T-helper 1 cell treated with Interleukin-12 subunit alpha and Interleukin-12 subunit beta and Interleukin-4 antibody, amounts not matched to agents 30 ng/mL and 1 ng/mL, for 36 hours (primary cell): ENCODE measurements around the gene RPL37A. TPM values are rescaled to one million over a fixed set of nuclear protein-coding genes. Genes with fewer than 3 reads are reported as not detected.

Experiments used
- intact Hi-C: fragments of 100-400 bp; cut with micrococcal nuclease; formaldehyde crosslinking; loops from one replicate; pipeline ENCODE4 v1.15.1; 2024
- total RNA-seq: library from RNA; stranded (reverse); gene quantifications from 2 replicates; pipeline ENCODE4 v1.2.3, GENCODE V29; 2022

Gene RPL37A
- total RNA-seq, 1 donor from 2014 or later: 1,808 TPM

DNA sequence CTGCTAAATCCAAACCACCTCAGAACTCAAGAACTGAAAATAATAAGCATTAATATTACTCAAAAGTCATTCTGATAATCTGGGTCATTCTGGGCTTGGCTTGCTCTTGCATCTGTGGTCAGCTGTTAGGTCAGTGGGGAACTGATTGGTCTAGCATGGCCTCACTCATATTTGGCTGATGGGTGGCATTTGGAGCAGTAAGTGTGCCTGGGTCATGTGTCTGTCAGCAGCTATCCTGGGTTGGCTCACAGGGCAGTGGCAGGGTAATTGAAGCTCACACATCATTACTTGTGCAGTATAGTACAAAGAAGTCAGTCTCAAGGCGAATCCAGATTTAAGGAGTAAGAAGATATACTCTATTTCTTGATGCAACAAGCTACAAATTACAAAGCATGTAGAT lies 9.6 kb downstream of the RPL37A start:
- intact Hi-C loops: no loop called here

DNA sequence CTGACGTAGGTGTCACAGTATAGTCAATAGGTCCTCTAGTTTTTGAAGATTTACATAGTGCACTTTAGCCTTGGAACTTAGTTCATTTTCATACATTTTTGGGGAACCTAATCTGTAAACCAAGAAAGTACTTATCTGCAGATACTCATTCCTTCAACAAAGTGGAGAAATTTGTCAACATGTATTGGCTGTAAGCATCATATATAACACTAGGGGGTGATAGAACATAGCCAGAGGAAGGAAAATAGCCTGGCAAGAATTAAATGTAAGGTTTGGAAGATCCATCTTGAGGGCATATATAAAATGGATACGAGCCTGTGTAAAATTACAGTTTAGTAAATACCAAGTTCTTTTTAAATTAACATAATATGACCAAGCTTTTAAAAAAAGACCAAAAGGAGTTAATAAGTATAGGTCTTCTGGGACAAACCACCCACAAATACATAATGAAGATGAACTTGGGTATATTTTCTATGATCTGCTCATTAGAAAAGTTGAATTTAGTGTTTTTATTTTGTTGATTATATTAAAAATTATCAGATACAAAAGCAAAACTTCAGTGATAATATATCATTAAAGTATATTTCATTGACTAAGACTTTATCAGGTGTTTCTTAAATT lies 18.2 kb downstream of the RPL37A start:
- intact Hi-C loops: loop anchor here (1.0 kb wide), 1 partner anchor 19 kb away; the partner anchor contains the start of gene RPL37A

DNA sequence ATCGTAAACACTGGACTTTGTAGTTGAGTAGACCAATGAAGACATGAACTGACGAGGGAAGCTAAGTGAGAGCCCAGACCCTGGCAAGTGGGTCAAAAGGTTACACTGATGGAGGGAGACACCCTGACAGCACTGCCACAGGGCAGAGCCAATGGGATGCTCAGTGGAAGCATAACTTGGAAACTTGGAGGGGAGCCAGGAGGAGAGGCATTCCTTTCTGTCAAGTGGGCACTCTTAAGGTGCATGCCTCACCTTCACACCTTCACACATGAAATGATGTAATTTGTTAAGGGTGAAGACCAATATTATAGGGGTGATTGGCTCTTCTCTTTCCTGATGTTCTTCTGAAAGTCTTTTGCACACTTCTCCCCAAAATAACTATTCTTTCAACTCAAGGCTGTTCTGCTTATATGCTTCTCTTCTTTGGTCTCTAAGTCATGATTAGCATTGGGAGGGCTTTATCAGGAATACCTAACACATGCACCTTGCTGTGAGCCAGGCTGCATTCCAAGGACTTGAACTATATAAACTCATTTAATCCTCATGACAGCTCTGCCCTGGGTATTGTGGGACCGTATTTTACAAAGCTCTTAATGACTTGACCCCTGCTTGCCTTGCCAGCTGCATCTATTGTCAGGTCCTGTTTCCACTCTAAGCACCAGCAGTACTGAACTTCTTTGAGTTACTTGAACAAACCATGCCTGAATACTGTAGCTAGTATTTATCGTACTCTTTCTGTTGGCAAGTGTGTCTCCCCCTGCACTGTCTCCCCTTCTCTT lies 19.0 kb downstream of the RPL37A start:
- intact Hi-C loops: loop anchor here (2.0 kb wide), 1 partner anchor 993 kb away; no protein-coding TSS in a partner anchor

DNA sequence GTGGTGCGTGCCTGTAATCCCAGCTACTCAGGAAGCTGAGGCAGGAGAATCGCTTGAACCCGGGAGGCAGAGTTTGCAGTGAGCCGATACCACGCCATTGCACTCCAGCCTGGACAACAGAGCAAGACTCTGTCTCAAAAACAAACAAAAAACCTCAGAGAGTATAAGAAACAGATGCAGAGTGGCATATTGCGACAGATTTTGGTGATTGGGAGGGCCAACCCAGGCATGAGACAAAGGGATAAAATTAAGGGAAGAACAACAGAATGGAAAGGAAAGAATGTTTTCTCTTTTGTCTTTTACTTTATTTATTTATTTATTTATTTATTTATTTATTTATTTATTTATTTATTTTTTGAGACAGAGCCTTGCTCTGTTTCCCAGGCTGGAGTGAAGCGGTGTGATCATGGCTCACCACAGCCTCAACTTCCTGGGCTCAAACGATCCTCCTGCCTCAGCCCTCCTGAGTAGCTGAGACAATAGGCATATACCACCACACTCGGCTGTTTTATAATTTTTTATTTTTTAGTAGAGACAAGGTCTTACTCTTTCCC lies 20.0 kb downstream of the RPL37A start:
- intact Hi-C loops: loop anchor here (1.0 to 2.0 kb wide), 3 partner anchors 148 to 1195 kb away; no protein-coding TSS in a partner anchor

DNA sequence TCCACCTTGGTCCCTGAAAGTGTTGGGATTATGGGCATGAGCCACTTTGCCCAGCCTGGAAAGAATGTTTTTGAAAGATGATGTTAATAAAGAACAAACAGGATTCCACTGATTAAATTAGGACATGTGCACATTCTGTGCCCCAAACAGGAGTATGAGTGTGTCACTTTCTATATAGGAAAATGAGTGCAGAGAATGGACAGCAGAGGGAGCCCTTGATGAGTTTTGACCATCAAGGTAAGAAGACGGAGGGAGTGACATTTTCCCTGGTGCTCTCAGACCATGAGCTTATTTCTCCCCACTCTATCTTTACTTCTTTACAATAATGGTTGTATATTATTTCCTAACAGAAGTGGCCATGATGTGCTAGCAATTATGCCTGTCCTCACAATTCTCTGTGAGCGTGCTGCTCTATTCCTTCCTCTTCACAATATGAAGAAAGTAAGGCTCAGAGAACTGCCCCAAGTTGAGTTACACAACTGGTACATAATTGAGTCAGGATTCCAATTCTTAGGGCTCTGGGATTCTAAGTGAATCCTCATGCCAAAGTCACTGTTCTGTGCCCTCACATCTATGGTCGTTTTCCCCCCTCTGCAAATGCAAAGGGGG lies 20.6 kb downstream of the RPL37A start:
- intact Hi-C loops: loop anchor here (1.0 to 2.0 kb wide), 3 partner anchors 147 to 1194 kb away; no protein-coding TSS in a partner anchor

DNA sequence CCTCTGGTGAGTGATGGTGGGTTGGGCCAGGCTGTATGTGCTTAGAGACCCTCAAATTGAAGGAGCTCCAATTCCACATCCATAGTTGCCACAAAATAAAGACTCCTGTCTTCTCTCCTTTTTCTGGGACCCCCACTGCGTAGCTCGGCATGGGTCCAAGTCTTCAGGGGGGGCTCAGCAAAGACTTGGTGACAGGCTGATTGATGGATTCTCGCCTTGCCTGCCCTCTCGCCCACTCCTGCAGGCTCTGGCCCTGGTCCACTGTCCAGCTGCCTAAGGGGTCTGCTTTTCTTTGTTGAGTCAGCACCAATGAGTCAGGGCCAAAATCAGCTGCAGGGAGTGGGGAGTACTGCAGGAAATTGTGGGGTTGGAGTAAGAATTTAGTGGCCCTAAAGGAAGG lies 21.5 kb downstream of the RPL37A start:
- intact Hi-C loops: no loop called here

DNA sequence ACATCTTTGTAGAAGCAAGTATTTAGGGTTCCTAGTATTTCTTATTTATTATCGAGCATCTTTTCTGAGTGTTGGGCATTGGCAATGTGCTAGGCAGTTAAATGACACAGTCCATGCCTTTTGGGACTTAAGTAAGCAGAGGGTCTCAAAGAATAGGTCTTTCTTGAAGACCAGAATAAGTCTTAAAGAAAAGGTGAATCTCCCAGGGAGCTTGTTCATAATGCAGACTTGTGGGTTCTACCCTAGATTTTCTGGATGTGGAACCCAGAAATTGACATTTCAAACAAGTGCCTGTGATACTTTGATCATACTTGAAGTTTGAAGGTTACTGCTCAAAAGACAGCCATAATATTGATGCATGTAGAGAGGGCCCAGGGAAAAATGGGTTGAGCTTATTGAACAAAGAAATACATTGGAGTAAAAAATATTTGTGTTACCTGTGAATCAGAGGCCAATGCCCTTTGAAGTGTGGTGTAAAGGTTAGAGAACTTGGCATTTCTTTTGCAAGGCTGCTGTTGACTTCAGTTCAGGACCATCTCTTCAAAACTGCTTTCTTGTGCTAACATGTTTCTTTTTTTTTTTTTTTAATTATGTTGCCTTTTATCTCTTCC lies 24.4 kb downstream of the RPL37A start:
- intact Hi-C loops: no loop called here

DNA sequence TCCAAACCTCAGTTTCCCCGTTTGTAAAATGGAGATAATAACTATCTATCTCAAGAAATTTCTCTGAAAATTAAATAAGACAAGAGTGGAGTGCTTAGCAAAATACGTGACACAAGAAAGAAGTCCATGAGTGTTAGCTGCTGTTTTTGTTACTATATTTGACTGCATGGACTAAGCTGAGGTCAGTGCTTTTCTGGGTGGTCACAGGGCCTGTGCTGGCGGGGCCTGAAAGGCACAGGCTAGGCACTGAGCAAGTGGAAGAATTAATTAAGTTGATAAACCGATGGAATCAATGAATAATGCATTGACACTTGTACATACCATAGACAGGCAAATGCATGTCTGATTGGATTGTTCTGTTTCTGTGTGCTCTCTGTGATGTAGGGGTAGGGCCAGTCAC lies 27.3 kb downstream of the RPL37A start:
- intact Hi-C loops: no loop called here

DNA sequence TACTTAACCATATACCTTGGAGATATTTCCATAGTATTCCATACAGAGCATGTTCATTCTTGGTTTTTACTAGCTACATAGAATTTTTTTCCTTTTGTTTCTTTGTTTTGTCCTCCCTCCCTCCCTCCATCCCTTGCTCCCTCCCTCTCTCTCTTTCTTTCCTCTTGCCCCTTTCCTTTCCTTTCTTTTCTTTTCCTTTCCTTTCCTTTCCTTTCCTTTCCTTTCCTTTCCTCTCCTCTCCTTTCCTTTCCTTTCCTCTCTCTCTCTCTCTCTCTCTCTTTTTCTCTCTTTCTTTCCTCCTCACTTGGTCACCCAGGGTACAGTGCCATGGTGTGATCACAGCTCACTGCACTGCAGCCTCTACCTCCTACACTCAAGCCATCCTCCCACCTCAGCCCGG lies 28.3 kb downstream of the RPL37A start:
- intact Hi-C loops: no loop called here

DNA sequence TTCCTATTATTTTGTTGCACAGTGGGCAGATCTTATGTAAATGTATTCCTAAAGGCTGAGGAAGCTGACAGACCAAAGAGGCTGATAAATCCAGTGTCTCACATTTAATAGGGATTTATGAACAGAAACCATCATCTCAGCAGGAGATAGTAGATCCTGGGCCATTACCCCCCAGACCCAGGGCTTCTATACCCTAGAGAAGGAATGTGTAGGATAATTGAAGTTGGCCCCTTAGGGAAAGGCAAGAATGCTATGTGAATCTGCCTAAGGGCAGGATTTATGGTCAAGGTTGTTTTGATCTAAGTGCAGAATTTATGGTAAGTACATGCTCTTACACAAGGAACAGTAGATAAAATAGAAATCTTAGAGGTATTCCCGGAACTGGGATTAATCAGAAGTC lies 29.0 kb downstream of the RPL37A start:
- intact Hi-C loops: no loop called here

DNA sequence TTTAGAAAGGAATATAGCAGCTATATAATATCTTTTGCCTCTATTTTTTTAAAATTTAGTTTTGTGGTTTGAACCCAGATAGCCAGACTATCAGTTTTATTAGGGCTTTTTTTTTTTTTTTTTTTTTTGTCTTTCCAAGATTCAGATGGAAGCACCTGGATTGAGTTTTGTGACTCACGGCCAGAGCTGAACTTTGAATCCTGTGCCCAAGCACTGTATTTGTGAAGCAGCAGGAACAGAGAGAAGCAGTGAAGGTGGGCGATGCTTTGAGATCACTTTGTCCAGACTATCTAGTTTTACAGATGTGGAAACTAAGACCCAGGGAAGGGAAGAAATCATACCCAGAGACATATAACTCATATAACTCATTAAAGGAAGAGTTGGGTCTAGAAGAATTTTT lies 33.9 kb downstream of the RPL37A start:
- intact Hi-C loops: no loop called here

DNA sequence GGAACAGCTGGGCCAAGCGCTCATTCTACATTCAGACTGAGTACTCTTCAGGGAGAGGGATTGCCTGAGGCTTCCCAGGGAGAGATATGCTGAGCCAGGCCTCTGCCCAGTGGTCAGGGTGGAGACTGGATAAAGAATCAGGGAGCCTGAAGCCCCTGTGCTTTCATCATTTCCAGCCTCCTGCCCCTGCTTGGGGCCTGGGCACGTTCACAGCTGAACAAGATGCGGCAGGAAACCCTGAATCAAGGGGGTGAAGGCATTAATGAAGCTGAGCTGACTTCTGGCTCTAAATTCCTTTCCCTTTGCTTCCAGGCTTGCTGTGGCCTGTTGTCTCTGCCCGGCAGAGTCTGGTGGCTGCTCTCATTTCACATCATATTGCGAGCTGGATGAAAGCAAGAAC lies 35.0 kb downstream of the RPL37A start:
- intact Hi-C loops: no loop called here

DNA sequence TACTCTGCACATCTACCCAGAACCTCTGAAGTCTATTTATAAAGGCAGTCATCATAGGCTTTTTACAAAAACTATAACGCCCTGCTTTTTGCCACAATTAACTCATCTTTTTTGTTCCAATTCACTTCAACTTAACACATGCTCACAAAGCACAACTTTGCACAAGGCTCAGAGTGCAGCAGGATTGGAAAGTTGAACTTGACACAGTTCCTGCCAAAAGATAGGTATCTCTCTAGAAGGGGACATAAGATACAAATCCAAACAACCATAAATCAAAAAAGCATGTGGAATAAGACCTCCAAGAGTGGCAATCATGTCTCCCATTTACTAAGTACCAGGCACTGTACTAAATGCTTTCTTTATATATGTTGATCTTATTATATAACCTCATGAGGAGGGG lies 36.2 kb downstream of the RPL37A start:
- intact Hi-C loops: no loop called here

DNA sequence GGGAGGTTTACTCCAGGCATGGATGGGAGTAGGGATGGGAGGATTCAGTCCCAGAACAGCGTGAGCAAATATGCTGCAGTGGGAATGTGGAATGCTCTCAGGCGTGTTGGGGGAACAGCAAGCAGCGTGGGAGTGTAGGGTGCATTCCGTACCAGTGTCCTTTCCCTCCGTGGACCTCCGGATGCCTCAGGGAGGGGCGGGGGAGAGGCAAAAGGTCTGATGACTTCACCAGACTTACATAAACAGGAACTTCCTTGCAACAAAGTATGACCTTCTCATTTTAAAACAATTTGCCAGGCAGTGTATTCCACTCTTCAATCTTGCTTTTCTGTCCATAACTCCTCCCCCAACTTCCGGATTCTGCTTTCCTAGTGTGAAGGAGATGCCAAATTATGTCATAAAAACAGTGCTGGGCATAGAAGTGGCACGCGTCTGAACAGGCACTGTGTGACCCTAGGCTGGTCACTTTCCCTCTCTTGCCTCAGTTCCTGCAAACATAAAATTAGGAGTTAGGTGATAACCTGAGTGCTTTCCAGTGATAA lies 36.9 kb downstream of the RPL37A start:
- intact Hi-C loops: no loop called here

DNA sequence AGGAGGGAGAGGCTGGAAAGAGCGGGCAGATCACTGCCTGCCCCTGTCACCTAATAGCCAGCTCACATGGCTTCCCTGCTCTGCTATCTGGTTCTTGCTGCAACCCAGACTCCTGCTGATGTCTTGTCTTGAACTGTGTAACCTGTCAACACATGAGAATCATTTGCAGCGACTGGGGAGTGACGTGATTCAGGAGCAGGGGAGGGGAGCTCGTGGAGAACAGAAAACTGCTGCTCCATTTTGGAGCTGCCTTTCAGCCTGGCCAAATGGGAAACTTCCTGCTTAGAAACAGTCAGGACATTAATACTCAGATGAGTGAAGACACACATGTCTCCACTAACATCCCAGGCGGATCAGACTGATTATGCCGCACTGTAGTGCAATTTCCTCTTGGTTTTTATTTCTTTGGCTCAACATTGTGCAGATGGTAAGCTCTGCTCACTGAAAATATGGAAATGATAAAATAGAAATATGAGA lies 38.1 kb downstream of the RPL37A start:
- intact Hi-C loops: no loop called here

DNA sequence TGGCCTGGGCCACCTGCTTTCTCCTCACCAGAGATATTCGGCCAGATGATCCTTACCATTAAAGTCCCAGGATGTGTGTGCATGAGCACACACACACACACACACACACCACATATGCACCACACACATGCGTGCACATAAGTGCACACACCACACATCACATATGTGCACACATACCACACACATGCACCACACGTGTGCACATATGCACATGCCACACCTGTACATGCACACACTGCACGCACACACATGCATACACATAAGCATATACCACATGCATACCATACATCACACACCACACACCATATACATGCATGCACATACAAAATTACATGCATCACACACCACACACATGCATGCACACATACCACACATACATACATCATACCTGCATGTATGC lies 38.7 kb downstream of the RPL37A start:
- intact Hi-C loops: no loop called here

DNA sequence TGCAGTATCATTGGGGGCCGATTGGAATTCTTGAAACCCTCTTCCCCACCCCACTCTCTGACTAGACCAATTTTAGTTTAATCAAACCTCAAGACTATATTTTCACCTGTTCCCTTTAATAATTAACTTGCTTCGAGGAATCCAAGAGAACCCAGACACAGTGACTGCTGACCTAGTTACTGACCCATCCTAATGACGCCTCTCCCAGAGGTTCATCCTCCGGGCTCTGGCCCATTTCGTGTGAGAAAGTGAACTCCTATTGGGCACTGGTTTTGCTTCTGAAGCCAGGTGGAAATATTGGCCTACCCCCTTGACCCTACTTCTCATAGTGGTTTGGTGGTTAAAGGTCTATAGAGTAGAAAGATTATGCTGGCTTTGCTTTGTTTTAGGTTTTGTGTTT lies 39.9 kb downstream of the RPL37A start:
- intact Hi-C loops: no loop called here

DNA sequence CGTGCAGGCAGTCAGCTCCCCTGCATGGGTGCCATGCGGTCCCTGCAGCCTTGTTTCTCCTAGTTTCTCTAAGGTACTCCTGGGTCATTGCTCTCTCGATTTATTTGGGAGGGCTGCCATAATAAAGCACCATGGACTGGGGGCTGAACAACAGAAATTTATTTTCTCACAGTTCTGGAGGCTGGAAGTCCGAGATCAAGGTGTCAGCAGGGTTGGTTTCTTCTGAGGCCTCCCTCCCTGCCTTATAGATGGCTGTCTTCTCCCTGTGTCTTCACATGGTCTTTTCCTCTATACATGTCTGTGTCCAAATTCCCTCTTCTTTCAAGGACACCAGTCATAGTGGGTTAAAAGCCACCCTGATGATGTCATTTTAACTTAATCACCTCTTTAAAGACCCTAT lies 40.5 kb downstream of the RPL37A start:
- intact Hi-C loops: no loop called here

DNA sequence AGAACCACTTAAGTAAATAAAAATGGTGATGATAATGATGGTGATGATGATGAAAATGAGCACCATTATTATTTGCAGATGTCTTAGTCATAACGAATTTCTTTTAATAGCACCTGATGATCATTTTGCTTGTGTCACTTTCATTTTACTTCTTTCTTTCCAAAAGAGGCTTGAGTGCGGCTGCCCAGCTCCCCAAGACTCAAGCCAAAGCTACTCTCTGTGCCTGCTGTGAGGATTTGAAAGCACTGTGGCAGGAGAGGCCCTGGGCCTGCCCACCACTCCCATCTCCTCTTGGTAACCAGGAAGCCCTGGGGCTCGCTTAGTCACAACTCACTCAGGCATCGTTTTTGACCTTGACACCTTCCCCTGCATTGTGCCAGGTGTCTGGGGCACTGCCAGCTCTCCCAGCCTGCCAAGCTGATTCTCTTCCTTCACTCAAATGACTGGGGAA lies 41.2 kb downstream of the RPL37A start:
- intact Hi-C loops: no loop called here

DNA sequence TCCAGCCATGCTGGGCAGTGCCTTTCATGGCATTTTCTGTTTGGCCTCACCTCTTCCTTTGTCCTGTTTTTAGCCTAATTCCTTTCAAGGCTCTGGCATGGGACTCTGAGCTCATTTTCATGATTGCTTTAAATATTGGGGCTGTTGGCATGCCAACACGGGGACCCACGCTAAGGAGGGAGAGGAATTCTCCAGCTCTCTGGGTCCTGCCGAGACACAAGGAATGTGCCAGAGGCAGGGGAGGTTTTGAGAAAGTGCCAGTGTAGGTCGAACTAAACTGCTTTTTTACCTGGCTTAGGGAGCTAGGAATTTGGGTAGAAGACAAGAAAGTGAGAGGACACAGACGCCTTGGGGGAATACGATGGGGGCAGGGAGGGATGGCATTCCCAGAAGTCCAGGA lies 42.3 kb downstream of the RPL37A start:
- intact Hi-C loops: no loop called here

DNA sequence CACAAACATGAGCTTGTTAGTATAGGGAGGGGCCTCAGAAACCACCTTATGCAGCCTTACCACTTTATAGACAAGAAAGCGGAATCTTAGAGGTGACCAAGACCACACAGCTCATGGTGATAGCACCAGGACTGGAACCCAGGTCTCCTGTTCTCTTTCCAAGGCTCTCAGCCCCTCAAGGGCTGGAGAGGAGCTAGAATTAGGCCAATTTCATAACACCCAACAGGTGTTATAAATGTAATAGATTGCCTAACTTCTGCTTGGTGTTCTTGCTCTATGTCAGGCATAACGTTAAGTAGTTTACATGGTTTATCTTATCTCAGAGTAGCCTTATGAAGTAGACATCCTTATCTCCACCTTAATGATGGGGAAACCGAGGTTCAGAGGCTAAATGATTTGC lies 42.9 kb downstream of the RPL37A start:
- intact Hi-C loops: no loop called here
